SK-N-SH treated with all-trans-retinoic acid at 6 μM for 48 hours (cell line): Measurements from ENCODE around the gene ABCB8.

Experiments
- ATAC-seq: fragments of 200-7000 bp; cut with Tn5 transposase; 3 replicates; pipeline ENCODE4 v1.9.1; 2020; ENCODE audit warnings: mild to moderate bottlenecking, moderate library complexity
- ARNTL ChIP-seq: fragments of 450-650 bp; formaldehyde crosslinking; IDR thresholded peaks from 2 replicates; pipeline ENCODE4 v1.5.0; 2020; ENCODE audit warnings: low read depth, mild to moderate bottlenecking, moderate library complexity, borderline replicate concordance
- BACH2 ChIP-seq: fragments of 250-450 bp; sonication (Bioruptor Pico); IDR thresholded peaks from 2 replicates; pipeline ENCODE4 v1.9.0; 2021; ENCODE audit warnings: mild to moderate bottlenecking, borderline replicate concordance
- CREB5 ChIP-seq: fragments of 250-450 bp; sonication (Bioruptor Pico); IDR thresholded peaks from 2 replicates; pipeline ENCODE4 v1.5.1; 2020; ENCODE audit warnings: low read depth, mild to moderate bottlenecking, moderate library complexity
- CSDC2 ChIP-seq: fragments of 250-450 bp; sonication (Bioruptor Pico); IDR thresholded peaks from 2 replicates; pipeline ENCODE4 v1.5.0; 2020; ENCODE audit warnings: mild to moderate bottlenecking, moderate library complexity
- CSRNP3 ChIP-seq: fragments of 250-450 bp; sonication (Bioruptor Pico); IDR thresholded peaks from 2 replicates; pipeline ENCODE4 v1.5.1; 2021; ENCODE audit warnings: mild to moderate bottlenecking, moderate library complexity
- ESRRG ChIP-seq: fragments of 250-450 bp; sonication (Bioruptor Pico); IDR thresholded peaks from 2 replicates; pipeline ENCODE4 v1.6.1; 2021; ENCODE audit warnings: mild to moderate bottlenecking
- GLIS3 ChIP-seq: fragments of 250-450 bp; sonication (Bioruptor Pico); IDR thresholded peaks from 2 replicates; pipeline ENCODE4 v1.5.0; 2020; ENCODE audit warnings: mild to moderate bottlenecking, moderate library complexity
- ISL1 ChIP-seq: fragments of 250-450 bp; sonication (Bioruptor Pico); IDR thresholded peaks from 2 replicates; pipeline ENCODE4 v2.1.2; 2022; ENCODE audit warnings: mild to moderate bottlenecking, moderate library complexity
- OSR1 ChIP-seq: fragments of 250-450 bp; sonication (Bioruptor Pico); IDR thresholded peaks from 2 replicates; pipeline ENCODE4 v1.8.0; 2022; ENCODE audit warnings: moderate library complexity, mild to moderate bottlenecking, inconsistent platforms
- PATZ1 ChIP-seq: fragments of 250-450 bp; sonication (Bioruptor Pico); IDR thresholded peaks from 2 replicates; pipeline ENCODE4 v1.8.0; 2020; ENCODE audit warnings: mild to moderate bottlenecking, moderate library complexity, borderline replicate concordance
- POU6F1 ChIP-seq: fragments of 250-450 bp; sonication (Bioruptor Pico); IDR thresholded peaks from 2 replicates; pipeline ENCODE4 v1.8.0; 2021; ENCODE audit warnings: low read depth, mild to moderate bottlenecking, moderate library complexity, borderline replicate concordance
- PPARA ChIP-seq: fragments of 250-450 bp; sonication (Bioruptor Pico); IDR thresholded peaks from 2 replicates; pipeline ENCODE4 v1.5.0; 2020; ENCODE audit warnings: mild to moderate bottlenecking, borderline replicate concordance
- RARB ChIP-seq: fragments of 250-450 bp; sonication (Bioruptor Pico); IDR thresholded peaks from 2 replicates; pipeline ENCODE4 v1.8.0; 2021; ENCODE audit warnings: mild to moderate bottlenecking, moderate library complexity
- SNAI2 ChIP-seq: fragments of 250-450 bp; sonication (Bioruptor Pico); IDR thresholded peaks from 2 replicates; pipeline ENCODE4 v1.5.0; 2020; ENCODE audit warnings: mild to moderate bottlenecking, moderate library complexity
- TCF4 ChIP-seq: fragments of 250-450 bp; sonication (Bioruptor Pico); IDR thresholded peaks from 2 replicates; pipeline ENCODE4 v1.8.0; 2021; ENCODE audit warnings: mild to moderate bottlenecking, moderate library complexity, borderline replicate concordance
- TOX ChIP-seq: fragments of 250-450 bp; sonication (Bioruptor Pico); IDR thresholded peaks from 2 replicates; pipeline ENCODE4 v1.8.0; 2021; ENCODE audit warnings: mild to moderate bottlenecking, moderate library complexity, borderline replicate concordance
- TSHZ2 ChIP-seq: fragments of 250-450 bp; sonication (Bioruptor Pico); IDR thresholded peaks from 2 replicates; pipeline ENCODE4 v1.5.0; 2020; ENCODE audit warnings: mild to moderate bottlenecking, moderate library complexity
- ZC3H10 ChIP-seq: fragments of 250-450 bp; sonication (Bioruptor Pico); IDR thresholded peaks from 2 replicates; pipeline ENCODE4 v1.5.1; 2021; ENCODE audit warnings: mild to moderate bottlenecking, moderate library complexity
- ZFP3 ChIP-seq: fragments of 250-450 bp; sonication (Bioruptor Pico); IDR thresholded peaks from 2 replicates; pipeline ENCODE4 v1.5.0; 2020; ENCODE audit warnings: mild to moderate bottlenecking, moderate library complexity
- ZFP30 ChIP-seq: fragments of 450-650 bp; formaldehyde crosslinking; IDR thresholded peaks from 2 replicates; pipeline ENCODE4 v1.5.0; 2022; ENCODE audit warnings: mild to moderate bottlenecking, moderate library complexity
- ZNF565 ChIP-seq: fragments of 450-650 bp; formaldehyde crosslinking; conservative IDR thresholded peaks from 2 replicates; pipeline ENCODE4 v1.5.0; 2020; ENCODE audit warnings: low read depth, mild to moderate bottlenecking, moderate library complexity
- ZNF70 ChIP-seq: fragments of 450-650 bp; formaldehyde crosslinking; IDR thresholded peaks from 2 replicates; pipeline ENCODE4 v1.5.0; 2020; ENCODE audit warnings: mild to moderate bottlenecking, moderate library complexity
- ZNF8 ChIP-seq: fragments of 450-650 bp; formaldehyde crosslinking; IDR thresholded peaks from 2 replicates; pipeline ENCODE4 v1.5.0; 2020; ENCODE audit warnings: mild to moderate bottlenecking, moderate library complexity

The ABCB8 gene

GRCh38 chr7:151005566-151005965, 22.7 kb upstream of the ABCB8 start:
- TF ChIP-seq ZFP3 (CRISPR knock-in tag) (no peak), RARB (no peak), OSR1 (CRISPR knock-in tag) (no peak), ESRRG (no peak), BACH2 (no peak), ISL1 (CRISPR knock-in tag) (no peak), CREB5 (CRISPR knock-in tag) (no peak), TCF4 (CRISPR knock-in tag) (no peak), CSRNP3 (CRISPR knock-in tag) (no peak), SNAI2 (CRISPR knock-in tag) (no peak), POU6F1 (CRISPR knock-in tag) (no peak), PATZ1 (CRISPR knock-in tag) (no peak), CSDC2 (no peak), ZFP30 (CRISPR knock-in tag) (no peak), ZNF70 (CRISPR knock-in tag) (no peak), ZC3H10 (CRISPR knock-in tag) (no peak), ZNF565 (CRISPR knock-in tag) (no peak)
- ATAC-seq: no peak

- ATAC-seq: no peak
- TF ChIP-seq POU6F1 (CRISPR knock-in tag): no peak
- no peak for TF ChIP-seq BACH2
- TF ChIP-seq TCF4 (CRISPR knock-in tag): no peak
- no peak for TF ChIP-seq CREB5 (CRISPR knock-in tag)
- TF ChIP-seq TSHZ2 (CRISPR knock-in tag): no peak
- TF ChIP-seq ZFP30 (CRISPR knock-in tag): no peak
- no peak for TF ChIP-seq GLIS3 (CRISPR knock-in tag)
- TF ChIP-seq CSRNP3 (CRISPR knock-in tag): no peak
- TF ChIP-seq PPARA (CRISPR knock-in tag): no peak
- TF ChIP-seq ESRRG: no peak
- TF ChIP-seq TOX (CRISPR knock-in tag): no peak
- TF ChIP-seq ZFP3 (CRISPR knock-in tag): no peak
- no peak for TF ChIP-seq ZNF8 (CRISPR knock-in tag)
- no peak for TF ChIP-seq OSR1 (CRISPR knock-in tag)
- no peak for TF ChIP-seq PATZ1 (CRISPR knock-in tag)
- no peak for TF ChIP-seq SNAI2 (CRISPR knock-in tag)
- no peak for TF ChIP-seq ARNTL
- no peak for TF ChIP-seq CSDC2
Observed at GRCh38 chr7:151006590-151007300, 21.5 kb upstream of the ABCB8 start.
